ENCODE data around the gene NAT8.
"Not testable (repeated sequence)": the region's sequence is repeated elsewhere in the genome, so short reads cannot be mapped to it uniquely, and the experiment has no call there.

DNA sequence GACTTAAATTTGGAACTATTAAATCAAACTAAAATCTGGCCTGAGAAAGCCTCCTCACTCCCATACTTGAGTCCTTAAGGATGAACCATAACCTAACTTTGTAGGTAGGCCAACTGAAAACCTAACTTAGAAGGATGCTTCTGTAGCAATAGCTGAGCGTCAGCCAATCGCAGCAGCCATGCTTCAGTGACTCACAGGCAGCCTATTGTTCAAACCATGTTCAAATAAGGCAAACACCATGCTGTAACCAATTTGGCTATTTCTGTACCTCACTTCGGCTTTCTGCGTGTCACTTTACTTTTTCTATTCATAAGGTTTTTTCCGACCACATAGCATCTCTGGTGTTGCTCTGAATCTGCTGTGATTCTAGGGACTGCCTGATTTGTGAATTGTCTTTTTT is 46.3 kb upstream of the NAT8 start:
- not testable (repeated sequence) for TF ChIP-seq EZH2 (IDR thresholded peaks at IDR 0.05; ENCODE audit: low read length)
- TF ChIP-seq, protein P1, sequence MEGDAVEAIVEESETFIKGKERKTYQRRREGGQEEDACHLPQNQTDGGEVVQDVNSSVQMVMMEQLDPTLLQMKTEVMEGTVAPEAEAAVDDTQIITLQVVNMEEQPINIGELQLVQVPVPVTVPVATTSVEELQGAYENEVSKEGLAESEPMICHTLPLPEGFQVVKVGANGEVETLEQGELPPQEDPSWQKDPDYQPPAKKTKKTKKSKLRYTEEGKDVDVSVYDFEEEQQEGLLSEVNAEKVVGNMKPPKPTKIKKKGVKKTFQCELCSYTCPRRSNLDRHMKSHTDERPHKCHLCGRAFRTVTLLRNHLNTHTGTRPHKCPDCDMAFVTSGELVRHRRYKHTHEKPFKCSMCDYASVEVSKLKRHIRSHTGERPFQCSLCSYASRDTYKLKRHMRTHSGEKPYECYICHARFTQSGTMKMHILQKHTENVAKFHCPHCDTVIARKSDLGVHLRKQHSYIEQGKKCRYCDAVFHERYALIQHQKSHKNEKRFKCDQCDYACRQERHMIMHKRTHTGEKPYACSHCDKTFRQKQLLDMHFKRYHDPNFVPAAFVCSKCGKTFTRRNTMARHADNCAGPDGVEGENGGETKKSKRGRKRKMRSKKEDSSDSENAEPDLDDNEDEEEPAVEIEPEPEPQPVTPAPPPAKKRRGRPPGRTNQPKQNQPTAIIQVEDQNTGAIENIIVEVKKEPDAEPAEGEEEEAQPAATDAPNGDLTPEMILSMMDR (optimal IDR thresholded peaks at IDR 0.05 in 1 of 3, IDR thresholded peaks at IDR 0.05 in 1 of 3, conservative IDR thresholded peaks at IDR 0.05 in 1 of 3; ENCODE audit: extremely low read depth in 1 of 3, insufficient read depth in 2 of 3, low read length in 3 of 3), result not testable (repeated sequence)
